ENCODE measurements around the gene SRCAP.

The SRCAP gene

GRCh38 chr16:30750201-30750600, 51.2 kb downstream of the SRCAP start:
- Histone ChIP-seq H3K4me3 (ENCODE audit: low read length) (no peak overlapping the region), H3K18ac (ENCODE audit: low read length) (no peak overlapping the region), H4K8ac (ENCODE audit: low read depth, low read length) (no peak overlapping the region), H3K36me3 (ENCODE audit: control insufficient read depth, insufficient read depth, low read length) (peaks cover 13% of the 10 kb centered on the region), H3K56ac (ENCODE audit: low read length) (no peak overlapping the region), H3K4me2 (ENCODE audit: low read length) (no peak overlapping the region), H2BK5ac (ENCODE audit: low read length) (no peak overlapping the region), H3K9ac (ENCODE audit: low read length) (no peak overlapping the region), H3K27ac (ENCODE audit: low read depth, low read length) (no peak overlapping the region), H3K79me2 (ENCODE audit: control insufficient read depth, insufficient read depth, low read length) (peaks cover 20% of the 10 kb centered on the region), H3K23ac (ENCODE audit: low read length) (no peak overlapping the region), H3K27me3 (ENCODE audit: insufficient read depth, low read length, poor library complexity) (no peaks in the 10 kb centered on the region), H4K5ac (ENCODE audit: low read length) (no peak overlapping the region), H3K4ac (ENCODE audit: low read depth, low read length) (no peak overlapping the region), H2BK120ac (ENCODE audit: low read depth, low read length) (no peak overlapping the region), H2BK15ac (replicated peaks; ENCODE audit: low read depth) (no peak overlapping the region), H3K4me1 (ENCODE audit: control insufficient read depth, low read depth, low read length) (peaks cover 3% of the 10 kb centered on the region), H3K79me1 (ENCODE audit: low read length) (peaks cover 17% of the 10 kb centered on the region), H2AK5ac (ENCODE audit: low read length) (no peak overlapping the region)
- no peak for DNase-seq
- WGBS (ENCODE audit: extremely low coverage, insufficient coverage, low lambda C conversion rate), result no CpG with 5 or more reads among the region's 4 CpGs

GRCh38 chr16:30750876-30751465, 52.0 kb downstream of the SRCAP start:
- Histone ChIP-seq H3K4me1 (ENCODE audit: control insufficient read depth, low read depth, low read length) (peaks cover 3% of the 10 kb centered on the region), H2BK120ac (ENCODE audit: low read depth, low read length) (no peak overlapping the region), H3K36me3 (ENCODE audit: control insufficient read depth, insufficient read depth, low read length) (peaks cover 13% of the 10 kb centered on the region), H2BK5ac (ENCODE audit: low read length) (no peak overlapping the region), H3K9ac (ENCODE audit: low read length) (no peak overlapping the region), H3K4me2 (ENCODE audit: low read length) (no peak overlapping the region), H3K27me3 (ENCODE audit: insufficient read depth, low read length, poor library complexity) (no peaks in the 10 kb centered on the region), H3K56ac (ENCODE audit: low read length) (no peak overlapping the region), H3K23ac (ENCODE audit: low read length) (no peak overlapping the region), H4K8ac (ENCODE audit: low read depth, low read length) (no peak overlapping the region), H3K18ac (ENCODE audit: low read length) (no peak overlapping the region), H3K79me2 (ENCODE audit: control insufficient read depth, insufficient read depth, low read length) (peaks cover 20% of the 10 kb centered on the region), H2AK5ac (ENCODE audit: low read length) (no peak overlapping the region), H2BK15ac (replicated peaks; ENCODE audit: low read depth) (no peak overlapping the region), H4K5ac (ENCODE audit: low read length) (no peak overlapping the region), H3K4ac (ENCODE audit: low read depth, low read length) (no peak overlapping the region), H3K79me1 (ENCODE audit: low read length) (peaks cover 17% of the 10 kb centered on the region), H3K4me3 (ENCODE audit: low read length) (no peak overlapping the region), H3K27ac (ENCODE audit: low read depth, low read length) (no peak overlapping the region)
- no peak for DNase-seq
- WGBS (ENCODE audit: extremely low coverage, insufficient coverage, low lambda C conversion rate), result no CpG with 5 or more reads among the region's 20 CpGs

- Histone ChIP-seq H2BK5ac (ENCODE audit: low read length) (no peak overlapping the region), H3K4me2 (ENCODE audit: low read length) (no peak overlapping the region), H3K9ac (ENCODE audit: low read length) (no peak overlapping the region), H3K56ac (ENCODE audit: low read length) (no peak overlapping the region), H3K79me2 (ENCODE audit: control insufficient read depth, insufficient read depth, low read length) (peaks cover 20% of the 10 kb centered on the region), H2BK120ac (ENCODE audit: low read depth, low read length) (no peak overlapping the region), H3K23ac (ENCODE audit: low read length) (no peak overlapping the region), H3K36me3 (ENCODE audit: control insufficient read depth, insufficient read depth, low read length) (peaks cover 14% of the 10 kb centered on the region), H3K18ac (ENCODE audit: low read length) (no peak overlapping the region), H2BK15ac (replicated peaks; ENCODE audit: low read depth) (no peak overlapping the region), H3K79me1 (ENCODE audit: low read length) (peaks cover 17% of the 10 kb centered on the region), H3K4me1 (ENCODE audit: control insufficient read depth, low read depth, low read length) (peaks cover 3% of the 10 kb centered on the region), H4K8ac (ENCODE audit: low read depth, low read length) (no peak overlapping the region), H4K5ac (ENCODE audit: low read length) (no peak overlapping the region), H3K4ac (ENCODE audit: low read depth, low read length) (no peak overlapping the region), H3K4me3 (ENCODE audit: low read length) (no peak overlapping the region), H2AK5ac (ENCODE audit: low read length) (no peak overlapping the region), H3K27ac (ENCODE audit: low read depth, low read length) (peak overlapping the region; percentile 3), H3K27me3 (ENCODE audit: insufficient read depth, low read length, poor library complexity) (no peaks in the 10 kb centered on the region)
- WGBS (ENCODE audit: extremely low coverage, insufficient coverage, low lambda C conversion rate), result no CpG with 5 or more reads among the region's 4 CpGs
- no peak for DNase-seq
Measured at GRCh38 chr16:30753596-30753995, 54.6 kb downstream of the SRCAP start.

- Histone ChIP-seq H3K4me1 (ENCODE audit: control insufficient read depth, low read depth, low read length) (no peaks in the 10 kb centered on the region), H3K4ac (ENCODE audit: low read depth, low read length) (no peak overlapping the region), H3K79me2 (ENCODE audit: control insufficient read depth, insufficient read depth, low read length) (no peaks in the 10 kb centered on the region), H3K79me1 (ENCODE audit: low read length) (peaks cover 4% of the 10 kb centered on the region), H4K5ac (ENCODE audit: low read length) (no peak overlapping the region), H2BK120ac (ENCODE audit: low read depth, low read length) (no peak overlapping the region), H3K56ac (ENCODE audit: low read length) (no peak overlapping the region), H3K4me3 (ENCODE audit: low read length) (no peak overlapping the region), H3K27me3 (ENCODE audit: insufficient read depth, low read length, poor library complexity) (no peaks in the 10 kb centered on the region), H3K23ac (ENCODE audit: low read length) (no peak overlapping the region), H4K8ac (ENCODE audit: low read depth, low read length) (no peak overlapping the region), H3K9ac (ENCODE audit: low read length) (no peak overlapping the region), H3K36me3 (ENCODE audit: control insufficient read depth, insufficient read depth, low read length) (peaks cover 14% of the 10 kb centered on the region), H2BK15ac (replicated peaks; ENCODE audit: low read depth) (no peak overlapping the region), H2BK5ac (ENCODE audit: low read length) (no peak overlapping the region), H2AK5ac (ENCODE audit: low read length) (no peak overlapping the region), H3K18ac (ENCODE audit: low read length) (no peak overlapping the region), H3K4me2 (ENCODE audit: low read length) (no peak overlapping the region), H3K27ac (ENCODE audit: low read depth, low read length) (no peak overlapping the region)
- no peak for DNase-seq
- no CpG with 5 or more reads among the region's 20 CpGs for WGBS (ENCODE audit: extremely low coverage, insufficient coverage, low lambda C conversion rate)
Measured at GRCh38 chr16:30755955-30756780, 57.2 kb downstream of the SRCAP start.

- Histone ChIP-seq H3K18ac (ENCODE audit: low read length) (no peak overlapping the region), H4K5ac (ENCODE audit: low read length) (no peak overlapping the region), H3K4me3 (ENCODE audit: low read length) (no peak overlapping the region), H2BK15ac (replicated peaks; ENCODE audit: low read depth) (no peak overlapping the region), H4K8ac (ENCODE audit: low read depth, low read length) (no peak overlapping the region), H3K4ac (ENCODE audit: low read depth, low read length) (no peak overlapping the region), H2AK5ac (ENCODE audit: low read length) (no peak overlapping the region), H3K56ac (ENCODE audit: low read length) (no peak overlapping the region), H3K23ac (ENCODE audit: low read length) (no peak overlapping the region), H3K27me3 (ENCODE audit: insufficient read depth, low read length, poor library complexity) (no peaks in the 10 kb centered on the region), H3K9ac (ENCODE audit: low read length) (no peak overlapping the region), H3K4me2 (ENCODE audit: low read length) (no peak overlapping the region), H3K27ac (ENCODE audit: low read depth, low read length) (no peak overlapping the region), H2BK5ac (ENCODE audit: low read length) (no peak overlapping the region), H3K79me1 (ENCODE audit: low read length) (no peaks in the 10 kb centered on the region), H3K36me3 (ENCODE audit: control insufficient read depth, insufficient read depth, low read length) (peaks cover 10% of the 10 kb centered on the region), H2BK120ac (ENCODE audit: low read depth, low read length) (no peak overlapping the region), H3K79me2 (ENCODE audit: control insufficient read depth, insufficient read depth, low read length) (no peaks in the 10 kb centered on the region), H3K4me1 (ENCODE audit: control insufficient read depth, low read depth, low read length) (no peaks in the 10 kb centered on the region)
- DNase-seq, result no peak
- no CpG with 5 or more reads among the region's 13 CpGs for WGBS (ENCODE audit: extremely low coverage, insufficient coverage, low lambda C conversion rate)
Measured at GRCh38 chr16:30756781-30757100, 57.8 kb downstream of the SRCAP start.

All from mesendoderm (in vitro differentiated cells).